ENCODE results near the gene ZNF526.
"Not testable (repeated sequence)": the region's sequence is repeated elsewhere in the genome, so short reads cannot be mapped to it uniquely, and the experiment has no call there.

- not testable (repeated sequence) for TF ChIP-seq CTCF, POLR2A (IDR thresholded peaks at IDR 0.05)
Observed at GRCh38 chr19:42266928-42267603, 47.0 kb downstream of the ZNF526 start.

Data from adrenal gland (tissue), 5 donors.